Natural killer cell treated with Interleukin-12 subunit alpha and Interleukin-12 subunit beta and Interleukin-15 and Interleukin-18, amount 100 ng/mL, for 72 hours (primary cell): ENCODE data around the gene TTN. TPM values are rescaled to one million over a fixed set of nuclear protein-coding genes. Genes with fewer than 3 reads are reported as not detected.

Source experiments
- ATAC-seq, 2 donors: fragments of 150-1000 bp; cut with Tn5 transposase in 1 of 2; sonication (Bioruptor Pico), chemical (Tn5 transposase) in 1 of 2; 2 replicates each; pipeline ENCODE4 v1.10.0; 2021
- DNase-seq: peaks from one replicate; pipeline ENCODE4 v3.0.0; 2022; ENCODE audit warnings: low spot score
- H3K27ac Mint-ChIP-seq, 2 donors: 1 replicate in 1 of 2; 2 replicates in 1 of 2; pipeline ENCODE4 v1.8.0; 2022; ENCODE audit warnings: mixed read lengths in 2 of 2, mild to moderate bottlenecking in 1 of 2, moderate library complexity in 1 of 2
- H3K27me3 Mint-ChIP-seq, 2 donors: 1 replicate in 1 of 2; 2 replicates in 1 of 2; pipeline ENCODE4 v1.8.0; 2022; ENCODE audit warnings: mixed read lengths in 2 of 2
- H3K36me3 Mint-ChIP-seq: one replicate; pipeline ENCODE4 v1.8.0; 2022; ENCODE audit warnings: mixed read lengths
- H3K4me1 Mint-ChIP-seq, 2 donors: 1 replicate in 1 of 2; 2 replicates in 1 of 2; pipeline ENCODE4 v1.8.0; 2022; ENCODE audit warnings: low read depth in 2 of 2, mixed read lengths in 2 of 2, mild to moderate bottlenecking in 1 of 2
- H3K4me3 Mint-ChIP-seq: one replicate; pipeline ENCODE4 v1.8.0; 2022; ENCODE audit warnings: mixed read lengths
- H3K9me3 Mint-ChIP-seq: 2 replicates; pipeline ENCODE4 v1.8.0; 2022; ENCODE audit warnings: mixed read lengths
- total RNA-seq, 2 donors: library from RNA; stranded (reverse); gene quantifications; one replicate each; pipeline ENCODE4 v1.2.3, GENCODE V29; 2022

The TTN gene
- total RNA-seq, 2 donors from 2014 or later: 0.07 to 2.1 TPM

GRCh38 chr2:178799305-178799704, 7.9 kb downstream of the TTN start:
- no peaks in the 10 kb centered on the region for H3K4me1 Mint-ChIP-seq
- no peaks in the 10 kb centered on the region for H3K36me3 Mint-ChIP-seq
- no peaks in the 10 kb centered on the region for H3K27me3 Mint-ChIP-seq
- no peak for ATAC-seq
- no peak overlapping the region for H3K27ac Mint-ChIP-seq
- no peak overlapping the region for H3K4me3 Mint-ChIP-seq
- H3K9me3 Mint-ChIP-seq: no peaks in the 10 kb centered on the region
- no peak for DNase-seq

GRCh38 chr2:178796079-178796677, 11.0 kb downstream of the TTN start:
- ATAC-seq (no peak), DNase-seq (no peak)
- no peaks in the 10 kb centered on the region for H3K4me1 Mint-ChIP-seq
- H3K4me3 Mint-ChIP-seq: no peak overlapping the region
- no peak overlapping the region for H3K27ac Mint-ChIP-seq
- no peaks in the 10 kb centered on the region for H3K9me3 Mint-ChIP-seq
- no peaks in the 10 kb centered on the region for H3K36me3 Mint-ChIP-seq
- H3K27me3 Mint-ChIP-seq: no peaks in the 10 kb centered on the region

GRCh38 chr2:178787934-178788333, 19.3 kb downstream of the TTN start:
- no peak for DNase-seq
- Mint-ChIP-seq H3K27me3 (no peaks in the 10 kb centered on the region), H3K4me1 (no peaks in the 10 kb centered on the region), H3K9me3 (no peaks in the 10 kb centered on the region), H3K36me3 (no peaks in the 10 kb centered on the region), H3K27ac (no peak overlapping the region), H3K4me3 (no peak overlapping the region)
- no peak for ATAC-seq

GRCh38 chr2:178787155-178787554, 20.1 kb downstream of the TTN start:
- Mint-ChIP-seq H3K27ac (no peak overlapping the region), H3K27me3 (no peaks in the 10 kb centered on the region), H3K4me3 (no peak overlapping the region), H3K36me3 (no peaks in the 10 kb centered on the region), H3K9me3 (no peaks in the 10 kb centered on the region), H3K4me1 (no peaks in the 10 kb centered on the region)
- DNase-seq: no peak
- ATAC-seq: no peak

GRCh38 chr2:178783889-178784288, 23.3 kb downstream of the TTN start:
- DNase-seq: no peak
- Mint-ChIP-seq H3K27ac (no peak overlapping the region), H3K27me3 (no peaks in the 10 kb centered on the region), H3K4me1 (no peaks in the 10 kb centered on the region), H3K4me3 (no peak overlapping the region), H3K36me3 (no peaks in the 10 kb centered on the region), H3K9me3 (no peaks in the 10 kb centered on the region)
- no peak for ATAC-seq

- H3K4me3 Mint-ChIP-seq: no peak overlapping the region
- no peaks in the 10 kb centered on the region for H3K27me3 Mint-ChIP-seq
Measured at GRCh38 chr2:178782236-178782635, 25.0 kb downstream of the TTN start.

GRCh38 chr2:178777577-178777976, 29.6 kb downstream of the TTN start:
- Mint-ChIP-seq H3K27ac (no peak overlapping the region), H3K4me3 (no peak overlapping the region), H3K36me3 (no peaks in the 10 kb centered on the region), H3K4me1 (no peaks in the 10 kb centered on the region), H3K9me3 (no peaks in the 10 kb centered on the region), H3K27me3 (no peaks in the 10 kb centered on the region)
- ATAC-seq (no peak), DNase-seq (no peak)

More at GRCh38 chr2:178782236-178782635, 25.0 kb downstream of the TTN start:
- Mint-ChIP-seq H3K36me3 (no peaks in the 10 kb centered on the region), H3K4me1 (no peaks in the 10 kb centered on the region), H3K27ac (no peak overlapping the region), H3K9me3 (no peaks in the 10 kb centered on the region)
- DNase-seq: no peak
- no peak for ATAC-seq

- DNase-seq (no peak), ATAC-seq (no peak)
- no peaks in the 10 kb centered on the region for H3K27me3 Mint-ChIP-seq
- no peaks in the 10 kb centered on the region for H3K4me1 Mint-ChIP-seq
- H3K36me3 Mint-ChIP-seq: no peaks in the 10 kb centered on the region
- H3K27ac Mint-ChIP-seq: no peak overlapping the region
- no peaks in the 10 kb centered on the region for H3K9me3 Mint-ChIP-seq
- no peak overlapping the region for H3K4me3 Mint-ChIP-seq
Measured at GRCh38 chr2:178776751-178777150, 30.5 kb downstream of the TTN start.

- no peak for DNase-seq
- Mint-ChIP-seq H3K4me1 (no peaks in the 10 kb centered on the region), H3K27me3 (no peaks in the 10 kb centered on the region), H3K4me3 (no peak overlapping the region), H3K27ac (no peak overlapping the region), H3K9me3 (no peaks in the 10 kb centered on the region), H3K36me3 (no peaks in the 10 kb centered on the region)
- ATAC-seq: no peak
Measured at GRCh38 chr2:178775975-178776374, 31.2 kb downstream of the TTN start.

GRCh38 chr2:178770518-178770917, 36.7 kb downstream of the TTN start:
- Mint-ChIP-seq H3K27me3 (no peaks in the 10 kb centered on the region), H3K27ac (no peak overlapping the region), H3K4me1 (no peaks in the 10 kb centered on the region), H3K9me3 (no peaks in the 10 kb centered on the region), H3K4me3 (no peak overlapping the region), H3K36me3 (no peaks in the 10 kb centered on the region)
- ATAC-seq (no peak), DNase-seq (no peak)

- Mint-ChIP-seq H3K36me3 (no peaks in the 10 kb centered on the region), H3K4me3 (no peak overlapping the region), H3K27me3 (no peaks in the 10 kb centered on the region), H3K4me1 (no peaks in the 10 kb centered on the region), H3K27ac (no peak overlapping the region), H3K9me3 (no peaks in the 10 kb centered on the region)
- DNase-seq: no peak
- no peak for ATAC-seq
Measured at GRCh38 chr2:178767094-178768060, 39.8 kb downstream of the TTN start.

GRCh38 chr2:178764097-178764496, 43.1 kb downstream of the TTN start:
- no peaks in the 10 kb centered on the region for H3K27me3 Mint-ChIP-seq
- ATAC-seq (no peak), DNase-seq (no peak)
- no peaks in the 10 kb centered on the region for H3K36me3 Mint-ChIP-seq
- no peaks in the 10 kb centered on the region for H3K4me1 Mint-ChIP-seq
- H3K9me3 Mint-ChIP-seq: no peaks in the 10 kb centered on the region
- H3K27ac Mint-ChIP-seq: no peak overlapping the region
- H3K4me3 Mint-ChIP-seq: no peak overlapping the region

- DNase-seq (no peak), ATAC-seq (peak in 1 of 2 donors; percentile 56)
- Mint-ChIP-seq H3K4me1 (no peaks in the 10 kb centered on the region), H3K27me3 (no peaks in the 10 kb centered on the region), H3K4me3 (no peak overlapping the region), H3K27ac (no peak overlapping the region), H3K36me3 (no peaks in the 10 kb centered on the region), H3K9me3 (no peaks in the 10 kb centered on the region)
Measured at GRCh38 chr2:178761759-178762371, 45.4 kb downstream of the TTN start.

- no peak overlapping the region for H3K27ac Mint-ChIP-seq
Measured at GRCh38 chr2:178756843-178757242, 50.4 kb downstream of the TTN start.

More at GRCh38 chr2:178756843-178757242, 50.4 kb downstream of the TTN start:
- DNase-seq (no peak), ATAC-seq (peak in 1 of 2 donors; percentile 17)
- Mint-ChIP-seq H3K36me3 (no peaks in the 10 kb centered on the region), H3K27me3 (no peaks in the 10 kb centered on the region), H3K9me3 (no peaks in the 10 kb centered on the region), H3K4me3 (no peak overlapping the region), H3K4me1 (no peaks in the 10 kb centered on the region)
